PFSK-1 (cell line): ENCODE results near the gene HGFAC.

Experiments
- FOXP2 ChIP-seq: optimal IDR thresholded peaks from 2 replicates; pipeline ENCODE3; 2011; ENCODE audit warnings: borderline replicate concordance, control low read depth, inconsistent platforms; ENCODE audit not compliant: insufficient read depth; ENCODE audit errors: extremely low read length, extremely low read depth
- POLR2AphosphoS5 ChIP-seq: IDR thresholded peaks from 2 replicates; pipeline ENCODE4 v1.6.1; 2012; ENCODE audit warnings: low read depth, mild to moderate bottlenecking, control low read depth, low read length, moderate library complexity
- SIN3A ChIP-seq: IDR thresholded peaks from 2 replicates; pipeline ENCODE4 v1.6.1; 2012; ENCODE audit warnings: mild to moderate bottlenecking, low read length, moderate library complexity, borderline replicate concordance; ENCODE audit not compliant: insufficient read depth
- TAF1 ChIP-seq: IDR thresholded peaks from 2 replicates; pipeline ENCODE4 v1.6.1; 2012; ENCODE audit warnings: low read length, control low read depth, borderline replicate concordance; ENCODE audit not compliant: insufficient read depth
- TF ChIP-seq, protein P1 (sequence below), 2 experiments: IDR thresholded peaks; 2 replicates each; pipeline versions ENCODE4 v1.6.1 to v1.8.0; 2011 to 2012; ENCODE audit warnings: low read depth in 2 of 2, low read length in 2 of 2, control low read depth in 1 of 2, inconsistent platforms in 1 of 2, mild to moderate bottlenecking in 1 of 2, moderate library complexity in 1 of 2; ENCODE audit not compliant: insufficient read depth in 1 of 2

The HGFAC gene

DNA sequence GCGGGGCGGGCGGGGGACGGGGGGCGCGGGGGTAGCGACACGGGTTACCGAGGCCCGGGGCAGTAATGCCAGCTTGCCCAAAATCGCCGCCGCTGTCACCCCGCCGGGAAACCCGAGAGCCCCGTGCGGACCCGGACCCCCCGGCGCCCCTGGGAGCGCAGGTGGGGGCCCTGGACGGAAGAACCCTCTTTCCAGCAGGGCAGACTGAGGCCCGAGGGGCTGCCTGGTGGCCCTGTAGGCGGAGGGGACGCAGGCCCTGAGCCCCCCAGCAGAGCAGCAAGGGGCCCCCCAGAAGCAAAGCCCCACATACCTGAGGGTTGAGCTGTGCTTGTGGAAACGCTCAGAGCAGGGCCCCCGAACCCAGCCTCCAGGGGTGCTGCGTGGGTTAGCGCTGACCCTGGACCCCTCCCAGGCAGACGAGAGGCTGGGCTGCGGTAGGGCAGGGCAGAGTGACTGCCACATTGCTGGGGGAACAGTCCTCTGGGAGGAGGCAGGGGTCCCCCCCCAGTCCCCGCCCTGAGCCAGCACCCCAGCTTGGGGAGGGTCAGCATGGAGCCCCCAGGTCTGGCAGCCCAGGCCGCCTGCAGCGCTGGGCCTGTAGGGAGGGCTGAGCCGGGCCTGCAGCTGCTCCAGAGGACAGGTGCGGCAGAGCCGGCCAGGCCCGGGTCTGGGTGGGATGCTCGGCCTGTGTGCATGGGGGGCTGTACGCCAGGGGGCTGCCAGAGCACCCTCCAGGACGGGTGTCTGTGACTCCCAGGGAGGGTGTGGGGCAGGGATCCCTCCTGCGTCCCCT is 22.0 kb downstream of the HGFAC start:
- TF ChIP-seq POLR2AphosphoS5 (no peak), SIN3A (no peak), TAF1 (no peak), FOXP2 (no peak)
- TF ChIP-seq, protein P1, sequence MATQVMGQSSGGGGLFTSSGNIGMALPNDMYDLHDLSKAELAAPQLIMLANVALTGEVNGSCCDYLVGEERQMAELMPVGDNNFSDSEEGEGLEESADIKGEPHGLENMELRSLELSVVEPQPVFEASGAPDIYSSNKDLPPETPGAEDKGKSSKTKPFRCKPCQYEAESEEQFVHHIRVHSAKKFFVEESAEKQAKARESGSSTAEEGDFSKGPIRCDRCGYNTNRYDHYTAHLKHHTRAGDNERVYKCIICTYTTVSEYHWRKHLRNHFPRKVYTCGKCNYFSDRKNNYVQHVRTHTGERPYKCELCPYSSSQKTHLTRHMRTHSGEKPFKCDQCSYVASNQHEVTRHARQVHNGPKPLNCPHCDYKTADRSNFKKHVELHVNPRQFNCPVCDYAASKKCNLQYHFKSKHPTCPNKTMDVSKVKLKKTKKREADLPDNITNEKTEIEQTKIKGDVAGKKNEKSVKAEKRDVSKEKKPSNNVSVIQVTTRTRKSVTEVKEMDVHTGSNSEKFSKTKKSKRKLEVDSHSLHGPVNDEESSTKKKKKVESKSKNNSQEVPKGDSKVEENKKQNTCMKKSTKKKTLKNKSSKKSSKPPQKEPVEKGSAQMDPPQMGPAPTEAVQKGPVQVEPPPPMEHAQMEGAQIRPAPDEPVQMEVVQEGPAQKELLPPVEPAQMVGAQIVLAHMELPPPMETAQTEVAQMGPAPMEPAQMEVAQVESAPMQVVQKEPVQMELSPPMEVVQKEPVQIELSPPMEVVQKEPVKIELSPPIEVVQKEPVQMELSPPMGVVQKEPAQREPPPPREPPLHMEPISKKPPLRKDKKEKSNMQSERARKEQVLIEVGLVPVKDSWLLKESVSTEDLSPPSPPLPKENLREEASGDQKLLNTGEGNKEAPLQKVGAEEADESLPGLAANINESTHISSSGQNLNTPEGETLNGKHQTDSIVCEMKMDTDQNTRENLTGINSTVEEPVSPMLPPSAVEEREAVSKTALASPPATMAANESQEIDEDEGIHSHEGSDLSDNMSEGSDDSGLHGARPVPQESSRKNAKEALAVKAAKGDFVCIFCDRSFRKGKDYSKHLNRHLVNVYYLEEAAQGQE (IDR thresholded peaks at IDR 0.05; ENCODE audit: insufficient read depth in 1 of 2, low read depth in 2 of 2, low read length in 2 of 2): no peak

DNA sequence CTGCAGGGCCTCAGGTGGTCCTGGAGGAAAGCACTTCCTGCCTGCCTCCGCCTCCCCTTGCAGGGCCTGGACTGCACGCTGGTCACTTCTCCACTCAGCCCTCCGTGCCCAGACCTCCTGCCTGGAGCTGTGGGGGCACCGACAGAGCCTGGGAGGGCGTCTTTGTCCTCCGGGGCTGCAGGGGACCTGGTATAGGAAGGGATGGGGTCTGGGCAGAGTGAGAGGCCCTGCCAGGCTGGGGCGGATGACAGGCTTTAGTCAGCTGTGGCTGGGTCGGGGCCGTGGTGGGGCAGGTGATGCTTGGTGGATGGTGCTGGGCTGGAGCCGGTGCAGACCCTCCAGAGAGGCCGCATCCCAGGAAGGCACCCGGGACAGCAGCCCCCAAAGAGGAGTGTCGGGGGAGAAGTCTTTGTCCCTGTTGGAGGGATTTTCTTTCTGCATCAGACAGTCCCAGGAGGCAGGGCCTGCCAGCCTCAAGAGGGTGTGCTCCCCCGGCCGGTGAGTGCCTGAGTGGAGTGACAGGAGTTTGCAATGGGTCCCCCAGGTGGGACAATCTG is 22.7 kb downstream of the HGFAC start:
- TF ChIP-seq POLR2AphosphoS5: no peak
- TF ChIP-seq FOXP2: no peak
- TF ChIP-seq, protein P1 (IDR thresholded peaks at IDR 0.05; ENCODE audit: insufficient read depth in 1 of 2, low read depth in 2 of 2, low read length in 2 of 2): no peak
- no peak for TF ChIP-seq SIN3A
- no peak for TF ChIP-seq TAF1

DNA sequence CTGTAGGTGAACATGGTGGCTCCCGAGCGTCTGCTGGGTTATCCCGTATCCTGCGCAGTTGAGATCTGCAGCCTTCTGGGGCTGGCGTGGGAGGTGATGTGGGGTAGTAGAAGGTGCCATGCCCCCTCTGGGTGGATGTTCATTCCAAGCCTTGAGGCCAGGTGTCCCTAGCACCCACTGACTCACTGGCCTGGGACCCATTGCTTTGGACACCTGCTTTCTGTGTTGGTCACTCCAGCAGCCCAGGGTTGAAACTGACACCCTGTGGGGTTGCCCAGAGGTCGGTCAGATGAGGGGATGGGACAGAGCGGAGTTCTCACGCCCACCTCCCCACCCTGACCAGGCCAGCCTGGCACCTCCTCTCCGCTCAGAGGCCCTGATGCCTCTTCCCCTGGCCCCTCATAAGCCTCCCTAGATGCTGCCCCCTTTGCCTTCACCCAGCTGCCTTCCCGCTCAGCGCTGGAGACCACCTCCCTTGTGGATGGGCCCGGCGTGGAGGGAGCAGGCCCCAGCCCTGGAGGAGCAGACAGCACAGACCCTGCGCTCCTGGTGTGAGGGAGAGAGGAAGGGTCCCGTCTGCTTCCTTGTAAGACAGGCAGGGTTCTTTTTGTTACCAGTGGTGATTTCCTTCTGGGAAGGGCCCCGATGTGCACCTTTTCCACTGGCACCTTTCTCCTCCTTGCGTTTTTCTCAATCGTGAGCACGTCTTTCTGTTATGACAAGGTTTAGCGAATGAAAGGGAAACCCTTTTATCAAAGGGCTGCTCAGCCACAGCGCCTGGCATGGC is 23.3 kb downstream of the HGFAC start:
- TF ChIP-seq, protein P1 (IDR thresholded peaks at IDR 0.05; ENCODE audit: insufficient read depth in 1 of 2, low read depth in 2 of 2, low read length in 2 of 2): no peak
- TF ChIP-seq TAF1: no peak
- TF ChIP-seq SIN3A: no peak
- TF ChIP-seq FOXP2: no peak
- no peak for TF ChIP-seq POLR2AphosphoS5

DNA sequence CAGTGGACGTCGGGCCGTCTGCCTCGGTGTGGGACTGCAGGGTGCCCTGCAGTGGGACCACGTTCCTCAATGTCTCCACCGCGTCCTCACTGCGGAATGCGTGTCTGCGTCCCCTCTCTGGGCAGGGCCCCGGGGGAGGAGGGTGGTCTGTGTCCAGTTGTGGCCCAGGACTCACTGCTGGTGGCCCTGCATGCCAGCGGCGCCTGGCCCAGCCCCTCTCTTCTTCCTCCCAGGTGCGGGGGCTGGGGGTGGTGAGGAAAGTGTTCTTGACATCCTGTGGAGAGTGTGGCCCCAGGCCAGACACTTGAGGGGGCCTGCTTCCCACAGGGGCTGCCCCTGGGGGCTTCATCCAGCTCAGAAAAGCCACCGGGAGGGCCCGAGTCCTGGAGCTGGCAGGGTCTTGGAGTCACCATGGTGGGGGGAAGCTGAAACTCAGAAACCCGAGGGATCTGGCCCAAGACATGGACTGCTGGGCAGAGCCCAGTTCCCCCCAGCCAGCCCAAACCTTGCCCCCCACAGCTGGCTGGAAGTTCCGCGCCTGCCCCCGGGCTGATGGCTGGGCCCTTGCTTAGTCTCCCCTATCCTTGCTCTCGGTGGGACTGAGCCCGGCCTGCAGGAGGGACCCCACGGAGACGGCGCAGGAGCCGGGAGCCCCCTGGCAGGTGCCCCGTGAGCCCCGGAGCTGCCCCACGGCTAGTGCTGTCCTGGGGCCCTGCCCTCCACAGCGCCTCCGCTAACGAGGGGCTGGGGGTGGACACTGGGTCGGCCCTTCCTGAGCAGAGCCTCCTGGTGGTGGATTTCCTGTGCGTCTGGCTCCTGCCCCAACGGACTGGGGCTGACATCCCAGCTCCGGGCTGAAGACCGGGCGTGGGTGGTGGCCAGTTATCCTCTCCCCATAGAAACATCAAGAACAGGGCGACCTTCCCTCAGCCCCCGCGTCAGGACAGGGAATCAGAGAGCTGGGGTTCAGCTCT is 24.2 kb downstream of the HGFAC start:
- TF ChIP-seq SIN3A (no peak), TAF1 (no peak), POLR2AphosphoS5 (no peak), FOXP2 (no peak)
- TF ChIP-seq, protein P1 (IDR thresholded peaks at IDR 0.05; ENCODE audit: insufficient read depth in 1 of 2, low read depth in 2 of 2, low read length in 2 of 2): no peak
